Measurements from ENCODE around the gene NAALADL2.

The NAALADL2 gene

DNA sequence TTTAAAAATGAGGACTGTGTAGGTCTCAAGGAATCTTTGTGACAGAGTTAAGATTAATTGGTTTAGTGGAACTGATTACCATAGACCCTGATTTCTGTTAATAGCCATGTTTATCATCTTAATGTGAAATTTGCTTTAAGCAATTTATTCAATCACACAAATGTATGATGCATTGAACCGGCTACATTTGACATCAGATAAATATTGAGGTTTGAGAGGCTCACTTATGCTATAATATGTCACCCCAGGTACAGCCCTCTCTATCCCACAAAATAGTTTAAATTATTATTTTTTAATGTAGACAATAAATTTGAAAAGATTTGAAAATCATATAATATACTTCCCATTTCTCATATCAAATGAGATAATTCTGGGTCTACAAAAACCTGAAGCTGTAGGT lies 413.3 kb downstream of the NAALADL2 start:
- DNase-seq = no peak

DNA sequence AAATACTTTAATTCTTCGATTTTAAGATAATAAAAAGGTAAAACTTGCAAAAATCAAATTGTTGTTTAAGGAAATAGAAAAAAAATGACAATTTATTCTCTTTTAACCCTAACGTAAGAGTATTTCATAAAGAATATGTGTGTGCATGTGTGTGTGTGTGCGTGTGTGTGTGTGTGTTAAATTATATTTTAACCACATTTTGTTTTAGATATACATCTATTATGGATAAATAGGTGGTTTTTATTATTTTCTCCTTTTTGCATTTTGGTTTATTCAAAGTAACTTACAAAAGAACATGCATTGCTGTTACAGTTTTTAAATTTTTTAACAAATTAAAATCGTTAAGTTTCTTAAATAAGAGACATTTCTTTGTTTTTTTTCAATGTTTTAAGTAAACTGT lies 414.4 kb downstream of the NAALADL2 start:
- no peak for DNase-seq

DNA sequence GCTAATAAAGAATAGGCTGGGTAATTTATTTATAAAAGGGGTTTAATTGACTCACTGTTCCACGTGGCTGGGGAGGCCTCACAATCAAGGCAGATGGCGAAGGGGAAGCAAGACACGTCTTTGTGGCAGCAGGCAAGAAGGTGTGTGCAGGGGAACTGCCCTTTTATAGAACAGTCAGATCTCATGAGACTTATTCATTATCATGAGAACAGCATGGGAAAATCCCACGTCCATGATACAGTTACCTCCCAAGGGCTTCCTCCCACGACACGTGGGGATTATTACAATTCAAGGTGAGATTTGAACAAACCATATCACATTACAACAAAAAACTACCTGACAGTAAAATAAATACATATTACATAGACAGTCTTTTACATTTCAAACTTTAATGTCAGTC lies 414.9 kb downstream of the NAALADL2 start:
- no peak for DNase-seq

DNA sequence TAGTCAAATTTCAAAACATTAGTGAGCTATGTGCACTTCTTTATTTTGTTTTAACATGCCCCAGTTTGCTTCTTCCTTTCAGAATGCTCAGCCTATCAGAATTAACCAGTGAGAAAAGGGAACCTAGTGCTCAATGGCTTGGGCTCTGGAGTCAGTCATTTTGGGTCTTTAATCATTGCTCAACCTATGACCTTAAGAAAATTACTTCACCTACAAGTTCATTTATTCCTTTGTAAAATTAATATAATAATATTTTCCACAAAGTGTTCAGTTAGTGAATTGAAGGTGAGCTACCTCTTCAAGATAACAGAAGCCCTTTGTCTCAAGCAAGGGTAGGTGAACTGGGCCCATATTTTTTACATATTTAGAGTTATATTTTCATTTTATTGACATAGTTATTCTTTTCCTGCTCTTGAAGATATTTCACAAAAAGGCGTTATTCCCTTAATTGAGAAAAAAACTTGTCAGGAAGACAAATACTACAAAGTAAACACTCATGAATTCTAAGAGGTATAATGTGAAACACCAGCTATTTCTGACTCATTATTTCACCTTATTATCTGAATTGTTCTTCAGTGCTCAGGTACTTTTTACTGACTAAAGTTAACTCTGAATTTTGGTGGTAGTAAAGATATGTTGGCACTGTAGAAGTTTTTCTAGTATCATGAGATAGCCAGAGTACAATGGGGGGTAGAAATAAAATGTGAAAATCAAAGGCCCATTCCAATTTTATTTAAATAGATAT lies 415.5 kb downstream of the NAALADL2 start:
- no peak for DNase-seq

DNA sequence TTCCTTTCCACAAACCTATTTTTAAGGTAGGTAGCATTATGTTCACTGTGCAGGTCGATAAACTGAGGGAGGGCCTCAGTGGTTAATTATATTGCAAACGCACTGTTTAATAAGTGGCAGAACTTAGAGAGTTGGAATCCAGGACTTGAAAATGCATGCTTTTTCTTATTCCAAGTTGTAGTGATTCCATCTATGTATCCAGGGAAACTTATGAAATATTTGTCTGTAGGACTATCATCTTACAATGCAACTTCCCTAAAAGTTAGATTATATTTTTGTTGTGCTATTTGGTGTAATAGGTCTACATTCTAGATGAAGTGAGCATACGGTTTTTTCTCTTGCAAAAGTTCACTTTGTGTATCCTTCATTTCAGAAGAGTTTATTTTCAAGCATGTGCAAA lies 419.5 kb downstream of the NAALADL2 start:
- no peak for DNase-seq

DNA sequence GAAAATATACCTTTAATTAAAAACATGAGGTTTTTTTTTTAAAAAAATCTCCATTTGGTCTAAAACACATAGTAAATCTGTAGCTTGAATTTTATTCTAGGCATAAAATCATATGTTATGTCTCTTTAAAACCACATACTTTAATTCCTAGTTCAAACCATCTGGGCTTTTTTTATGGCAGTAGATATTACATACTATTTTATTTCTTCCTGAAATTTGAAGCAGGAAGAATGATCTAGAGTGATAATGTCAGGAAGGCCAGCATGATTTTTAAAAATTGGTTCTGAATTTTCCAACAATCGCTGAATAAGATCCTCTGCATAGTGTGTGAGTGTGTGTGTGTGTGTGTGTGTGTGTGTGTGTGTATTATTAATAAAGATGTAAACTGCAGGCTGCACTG lies 420.3 kb downstream of the NAALADL2 start:
- DNase-seq = no peak

DNA sequence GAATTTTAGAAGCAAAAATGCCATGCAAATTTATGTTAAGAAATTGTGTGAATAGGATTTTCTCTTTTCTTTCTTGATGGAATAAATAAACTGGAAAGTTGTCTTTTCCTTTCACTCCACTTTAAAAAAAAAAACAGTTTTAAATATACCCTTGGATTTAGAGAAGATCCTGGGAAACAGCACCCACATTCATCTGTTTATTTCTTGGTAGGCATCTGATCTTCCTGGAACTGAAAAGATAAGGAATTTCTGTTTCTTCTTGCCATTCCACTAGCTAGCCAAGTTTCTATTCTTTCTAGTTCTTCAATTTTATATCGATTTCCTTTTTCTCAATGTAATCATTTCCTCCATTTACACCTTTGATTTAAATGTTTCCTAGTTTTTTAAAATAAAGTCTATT lies 420.8 kb downstream of the NAALADL2 start:
- no peak for DNase-seq

DNA sequence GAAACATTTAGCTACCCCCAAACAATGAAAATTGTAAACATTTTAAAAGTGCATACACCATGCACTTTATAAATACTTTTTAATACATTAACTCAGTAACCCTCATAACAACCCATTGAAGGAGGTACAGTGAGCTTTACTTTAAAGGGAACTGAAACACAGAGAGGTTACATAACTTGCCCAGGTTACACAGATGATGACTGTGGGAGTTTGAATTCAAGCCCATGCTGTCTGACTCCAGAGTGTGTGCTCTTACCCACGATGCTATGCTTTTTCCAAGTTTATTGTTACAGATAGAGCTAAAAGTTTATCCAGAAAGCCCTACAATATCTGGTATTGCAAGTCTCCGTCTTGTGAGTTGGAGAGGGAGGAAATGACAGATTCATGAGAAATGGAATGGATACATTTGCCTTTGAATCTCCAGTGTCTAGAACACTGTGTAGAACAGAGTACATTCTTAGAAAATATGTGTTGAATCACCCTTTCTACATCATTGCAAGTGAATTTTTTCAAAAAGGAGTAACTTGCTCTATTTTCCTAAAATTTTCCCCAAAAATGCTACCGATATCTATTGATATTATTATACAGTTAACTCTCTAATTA lies 428.3 kb downstream of the NAALADL2 start:
- no peak for DNase-seq

DNA sequence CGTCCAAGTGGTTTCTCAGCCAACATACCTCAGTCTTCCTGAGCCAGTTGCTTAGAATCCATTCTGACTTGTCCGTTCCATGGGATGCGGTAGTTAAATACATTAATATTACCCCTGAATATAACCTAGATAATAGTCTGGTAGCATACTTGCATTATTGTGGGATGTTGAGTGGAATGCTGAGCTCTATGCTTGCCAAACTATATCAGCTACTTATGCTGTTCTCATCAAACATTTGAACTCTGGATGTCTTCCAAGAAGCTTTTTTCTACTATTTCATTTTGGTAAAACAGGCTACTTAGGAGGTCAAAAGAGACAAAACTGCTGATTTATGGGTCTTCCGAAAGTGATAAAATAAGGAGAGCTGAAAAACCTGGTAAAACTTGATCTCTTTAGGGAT lies 429.5 kb downstream of the NAALADL2 start:
- no peak for DNase-seq

DNA sequence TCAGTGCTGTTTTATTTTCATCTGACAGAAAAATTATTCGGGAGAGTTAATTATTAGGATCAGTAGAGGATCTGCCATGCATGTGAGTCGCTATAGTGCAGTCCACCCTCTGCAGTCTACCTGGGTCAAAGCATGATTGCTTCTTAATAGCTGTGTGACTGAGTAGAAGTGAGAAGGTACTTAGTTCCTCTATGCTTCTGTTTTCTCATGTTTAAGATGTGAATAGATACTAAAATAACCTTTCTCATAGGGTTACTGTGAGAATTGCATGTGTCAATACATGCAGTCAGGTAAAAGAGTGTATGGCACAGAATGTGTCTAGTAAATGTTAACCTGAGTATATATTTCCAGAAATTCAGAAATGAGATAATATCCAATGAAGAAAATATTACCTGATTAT lies 435.7 kb downstream of the NAALADL2 start:
- no peak for DNase-seq

DNA sequence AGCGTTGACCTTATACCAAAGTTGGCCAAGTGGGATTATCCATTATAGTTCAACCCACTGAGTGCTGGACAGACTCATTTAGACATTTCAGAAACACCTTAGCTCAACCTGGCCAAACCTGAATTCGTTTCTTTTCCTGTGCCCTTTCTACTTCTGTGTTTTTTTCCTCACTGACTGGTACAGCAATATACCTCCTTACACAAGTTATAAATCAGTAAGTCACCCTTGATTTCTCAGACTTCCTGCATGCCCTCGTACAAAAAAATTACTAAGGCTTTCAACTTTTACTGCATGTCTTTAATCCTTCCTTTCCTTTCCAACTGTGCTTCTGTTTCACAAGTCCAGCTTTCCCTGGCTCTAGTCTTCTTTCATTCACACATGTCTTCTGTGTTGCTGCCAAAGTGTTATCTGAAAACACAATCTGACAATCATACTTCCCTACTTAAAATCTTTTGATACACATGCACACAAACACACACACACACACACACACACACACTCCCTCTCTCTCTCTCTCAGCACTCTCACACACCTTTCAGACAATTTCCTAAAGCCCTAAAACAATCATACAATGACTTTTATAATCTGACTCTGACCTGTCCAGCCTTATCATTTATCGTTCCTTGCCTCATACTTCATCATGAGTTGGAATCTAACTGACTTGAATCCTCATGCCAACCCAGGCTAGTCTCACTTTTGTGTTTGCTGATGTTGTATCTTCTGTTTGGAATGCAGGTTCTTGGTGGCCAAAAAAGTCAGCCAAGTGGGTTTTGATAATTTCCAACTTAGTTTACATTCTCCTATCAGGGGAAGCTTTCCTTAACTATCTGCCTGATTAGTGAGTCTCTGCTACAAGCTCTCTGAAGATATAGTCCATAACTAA lies 436.4 kb downstream of the NAALADL2 start:
- DNase-seq = no peak

DNA sequence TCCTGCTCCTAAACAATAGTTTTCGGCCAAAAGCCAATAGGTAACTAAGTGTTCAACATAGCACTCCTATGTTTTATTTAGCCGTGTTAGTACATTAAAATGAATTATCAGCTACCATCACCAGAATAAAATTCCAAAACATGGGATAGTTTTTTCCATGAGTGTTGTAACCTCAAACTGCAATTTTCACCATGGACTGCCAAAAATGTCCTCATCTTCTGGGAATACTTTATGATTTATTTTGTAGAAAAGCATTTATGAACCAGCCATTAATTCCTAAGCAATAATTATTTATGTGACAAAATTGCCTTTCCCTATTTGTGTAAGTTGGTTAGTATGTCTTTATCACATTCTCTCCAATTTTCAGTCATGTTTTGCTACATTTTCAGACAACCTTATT lies 438.1 kb downstream of the NAALADL2 start:
- no peak for DNase-seq

DNA sequence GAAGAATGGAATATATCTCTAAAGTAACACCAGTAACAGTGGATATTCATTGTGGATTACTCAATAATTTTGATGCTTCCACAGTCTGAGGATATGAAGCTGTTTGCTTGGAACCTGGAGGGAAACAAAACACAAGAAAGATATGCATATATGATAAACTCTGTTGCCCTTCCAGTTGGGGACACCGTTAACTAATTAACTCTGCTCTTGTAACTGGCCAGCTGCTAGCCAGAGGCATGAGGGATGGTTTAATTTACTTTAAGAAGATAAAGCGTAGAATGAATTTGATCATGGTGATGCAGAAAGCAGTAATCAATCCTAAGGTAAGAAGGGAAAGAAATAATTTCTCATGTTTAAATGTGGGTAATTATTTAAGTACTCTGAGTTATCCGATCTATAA lies 442.6 kb downstream of the NAALADL2 start:
- DNase-seq = no peak

DNA sequence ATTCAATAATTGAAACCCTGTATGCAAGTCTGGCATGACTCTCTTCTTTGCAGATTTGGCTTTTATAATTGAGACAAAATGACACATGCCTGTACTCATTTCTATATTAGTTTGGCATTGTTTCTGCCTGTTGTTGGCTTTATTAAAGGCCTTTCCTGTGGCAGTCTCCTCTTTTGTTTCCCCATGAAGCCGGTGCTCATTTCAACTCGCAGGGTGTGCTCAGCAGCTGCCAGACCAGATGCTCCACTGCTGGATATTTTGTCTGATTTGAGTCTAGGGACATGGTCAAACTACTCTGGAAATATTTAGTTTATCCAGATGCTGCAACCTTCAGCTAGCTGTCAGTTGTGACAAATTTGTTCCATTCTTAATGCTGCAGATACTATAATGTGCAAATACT lies 445.3 kb downstream of the NAALADL2 start:
- DNase-seq = no peak

DNA sequence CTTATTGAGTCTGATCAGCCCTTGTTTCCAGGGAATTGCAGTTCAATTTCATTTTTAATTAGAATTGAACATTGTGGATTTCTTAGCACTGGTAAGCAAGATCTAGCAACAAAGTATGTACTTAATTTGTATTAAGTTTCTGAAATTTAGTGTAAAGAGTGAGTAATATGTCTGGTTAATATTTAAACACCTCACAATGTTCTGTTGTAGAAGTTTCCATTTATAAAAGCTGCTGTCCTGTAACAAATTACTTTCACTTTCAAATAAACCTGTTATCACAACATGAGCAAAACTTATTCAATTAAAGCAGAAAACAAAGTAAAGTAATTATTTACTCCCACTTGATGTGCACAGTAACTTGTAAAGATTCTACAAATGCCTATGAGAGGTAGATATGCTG lies 448.5 kb downstream of the NAALADL2 start:
- no peak for DNase-seq

DNA sequence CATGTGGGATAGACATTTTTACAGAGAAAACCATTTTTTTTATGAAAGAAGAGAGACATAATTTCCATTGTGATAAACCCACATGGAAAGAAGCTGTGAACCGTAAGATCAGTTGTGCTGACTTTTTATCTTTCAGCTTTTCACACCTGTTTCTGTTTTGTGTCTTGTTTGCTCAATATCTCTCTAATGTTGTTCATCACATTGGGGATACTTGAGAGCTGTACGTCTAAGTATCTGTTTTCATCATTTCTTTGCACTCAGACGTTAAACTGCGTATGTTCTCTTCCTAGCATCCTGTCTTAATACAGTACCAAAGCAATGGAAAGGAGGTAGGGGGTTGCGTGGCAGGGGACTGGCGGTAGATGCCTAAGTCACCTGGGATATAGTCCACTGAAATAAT lies 449.0 kb downstream of the NAALADL2 start:
- DNase-seq = no peak

DNA sequence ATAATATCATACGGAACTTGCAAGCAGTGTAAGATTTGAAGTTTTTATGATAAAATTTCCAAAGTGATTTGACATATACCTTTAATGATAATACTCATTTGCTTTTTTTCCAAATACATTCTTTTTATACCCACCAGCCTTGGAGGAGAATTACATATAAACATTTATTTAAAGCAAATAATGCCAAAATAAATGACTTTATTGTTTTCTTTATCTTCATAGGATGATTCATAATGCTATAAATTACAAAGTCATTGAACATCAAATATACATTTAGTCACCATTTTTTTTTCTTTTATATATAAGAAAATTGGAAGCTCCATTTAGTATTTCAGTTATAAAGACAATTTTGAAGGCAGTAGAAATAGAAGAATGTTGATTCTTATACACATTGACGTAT lies 450.9 kb downstream of the NAALADL2 start:
- DNase-seq = no peak

DNA sequence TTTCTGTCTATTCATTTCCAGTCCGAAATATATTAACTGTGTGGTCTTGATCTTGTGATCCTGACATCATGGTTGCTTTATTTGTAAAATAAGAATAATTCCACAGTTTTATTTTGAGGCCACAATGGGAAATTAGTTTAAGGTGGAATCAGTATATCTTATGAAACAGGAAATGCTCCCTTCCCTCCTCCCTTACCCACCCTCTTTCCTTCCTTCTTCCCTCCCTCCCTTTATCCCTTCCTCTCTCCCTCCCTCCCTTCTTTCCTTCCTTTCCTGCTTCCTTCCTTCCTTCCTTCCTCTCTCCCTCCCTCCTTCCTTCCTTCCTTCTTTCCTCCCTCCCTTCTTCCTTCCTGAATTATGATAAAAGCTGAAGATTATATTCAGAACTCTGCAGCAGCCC lies 452.3 kb downstream of the NAALADL2 start:
- no peak for DNase-seq

DNA sequence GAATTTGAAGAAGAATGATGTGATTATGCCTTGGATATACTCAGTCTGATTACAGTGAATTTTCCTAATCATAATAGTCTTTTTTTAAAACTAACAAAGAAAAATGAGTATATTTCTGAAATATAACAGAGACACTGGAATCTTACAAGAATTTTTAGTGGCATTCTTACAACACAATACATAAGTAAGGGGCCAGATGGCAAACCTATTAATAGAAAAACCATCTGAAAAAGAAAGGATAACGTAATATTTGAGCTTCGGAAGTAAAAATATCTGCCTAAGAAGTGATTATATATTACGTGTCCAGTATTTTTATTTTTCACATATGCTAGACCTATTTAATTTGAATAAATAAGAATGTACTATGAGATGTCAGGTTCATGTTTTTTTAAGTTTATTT lies 452.8 kb downstream of the NAALADL2 start:
- DNase-seq = no peak

DNA sequence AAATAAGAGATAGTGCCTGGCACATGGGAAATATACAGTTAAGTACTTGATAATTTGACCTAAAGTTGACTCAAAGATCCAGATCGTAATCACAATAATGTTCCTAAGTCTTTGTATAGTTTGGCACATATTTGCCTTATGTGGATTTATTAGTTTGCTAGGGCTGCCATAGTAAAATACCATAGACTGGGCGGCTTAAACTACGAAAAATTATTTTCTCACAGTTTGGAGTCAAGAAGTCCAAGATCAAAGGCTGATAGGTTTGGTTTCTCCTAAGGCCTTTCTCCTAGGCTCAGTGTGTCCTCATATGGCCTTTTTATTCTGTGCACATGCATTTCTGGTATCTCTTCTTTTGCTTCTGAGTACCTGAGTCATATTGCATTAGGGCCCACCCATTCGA lies 453.7 kb downstream of the NAALADL2 start:
- DNase-seq = no peak

DNA sequence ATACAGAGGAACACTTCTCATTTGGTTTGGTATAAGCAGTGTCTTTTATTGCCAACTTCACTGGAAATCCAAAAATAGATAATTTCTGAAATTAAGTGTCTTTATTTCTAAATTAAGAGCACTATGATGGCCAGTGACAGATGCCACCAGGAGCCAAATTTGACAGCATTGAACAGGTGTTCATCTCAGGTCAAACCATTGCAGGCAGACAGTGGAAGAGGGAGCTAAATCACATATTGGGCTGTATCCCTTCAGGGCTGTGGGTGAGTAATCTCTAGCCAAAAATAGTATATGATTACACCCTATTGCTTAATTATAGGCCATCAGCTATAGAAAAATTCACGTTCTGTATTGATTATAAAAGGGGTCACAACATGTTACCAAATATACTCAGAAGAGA lies 457.7 kb downstream of the NAALADL2 start:
- no peak for DNase-seq

DNA sequence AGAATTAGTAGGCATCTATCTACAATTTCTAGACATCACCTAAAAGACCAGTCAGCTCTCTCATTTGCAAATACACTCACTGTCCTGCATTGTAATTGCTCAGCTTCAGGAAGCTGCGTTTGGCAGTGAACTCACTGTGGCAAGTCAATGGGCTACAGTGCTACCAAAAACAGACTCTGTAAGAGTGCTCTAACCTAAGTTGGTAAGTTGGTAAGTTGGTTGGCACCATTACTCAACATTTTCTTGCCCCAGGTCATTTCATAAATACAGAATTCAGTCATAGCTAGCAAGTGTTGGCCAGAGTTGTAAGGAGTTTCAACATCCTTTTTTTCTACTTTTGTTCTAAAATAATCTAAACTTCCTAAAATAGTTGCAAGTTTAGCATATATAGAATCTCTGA lies 466.3 kb downstream of the NAALADL2 start:
- no peak for DNase-seq

DNA sequence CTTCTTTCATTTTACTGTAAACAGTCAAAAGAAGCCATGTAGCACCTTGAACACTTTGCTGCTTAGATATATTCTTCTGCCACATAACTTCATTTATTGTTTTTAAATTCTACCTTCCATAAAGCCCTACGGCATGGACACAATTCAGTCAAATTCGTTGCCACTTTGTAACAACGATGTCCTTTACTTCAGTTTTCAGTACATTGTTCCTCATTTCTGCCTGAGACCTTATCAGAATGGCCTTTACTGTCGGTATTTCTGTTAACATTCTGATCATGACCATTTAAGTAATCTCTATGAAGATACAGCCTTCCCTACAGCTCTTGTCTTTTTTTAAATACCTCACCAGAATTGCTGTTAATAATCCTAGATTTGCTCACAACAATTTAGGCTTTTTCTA lies 466.9 kb downstream of the NAALADL2 start:
- DNase-seq = no peak

DNA sequence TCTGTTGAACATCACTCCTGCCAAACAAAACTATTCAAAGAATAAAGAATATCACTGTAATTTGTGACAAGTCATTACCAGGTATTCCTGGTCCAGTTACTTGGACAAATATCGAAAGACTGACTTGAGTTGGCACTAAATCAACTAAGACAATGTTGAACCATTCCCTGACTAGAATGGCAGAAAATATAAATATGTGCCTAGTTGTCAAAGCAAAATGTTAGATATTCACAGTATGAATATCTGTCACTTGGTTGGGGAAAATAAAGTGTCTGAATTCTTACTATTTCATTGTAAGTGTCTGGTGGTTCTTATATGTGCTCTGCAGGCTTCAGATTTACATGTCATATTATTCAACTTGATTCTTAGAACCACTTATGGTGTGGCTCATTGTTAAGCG lies 470.2 kb downstream of the NAALADL2 start:
- DNase-seq = no peak

All from stimulated activated CD4-positive, alpha-beta T cell treated with anti-CD3 and anti-CD28 coated beads, Interleukin-15, amount 100 ng/mL, for 24 hours (primary cell).